ENCODE measurements around the gene C16orf96. TPM values are rescaled to one million over a fixed set of nuclear protein-coding genes. Genes with fewer than 3 reads are reported as not detected.

The C16orf96 gene
- total and polyA plus RNA-seq, 2 experiments from 2014 or later = 0.37 to 2.2 TPM

DNA sequence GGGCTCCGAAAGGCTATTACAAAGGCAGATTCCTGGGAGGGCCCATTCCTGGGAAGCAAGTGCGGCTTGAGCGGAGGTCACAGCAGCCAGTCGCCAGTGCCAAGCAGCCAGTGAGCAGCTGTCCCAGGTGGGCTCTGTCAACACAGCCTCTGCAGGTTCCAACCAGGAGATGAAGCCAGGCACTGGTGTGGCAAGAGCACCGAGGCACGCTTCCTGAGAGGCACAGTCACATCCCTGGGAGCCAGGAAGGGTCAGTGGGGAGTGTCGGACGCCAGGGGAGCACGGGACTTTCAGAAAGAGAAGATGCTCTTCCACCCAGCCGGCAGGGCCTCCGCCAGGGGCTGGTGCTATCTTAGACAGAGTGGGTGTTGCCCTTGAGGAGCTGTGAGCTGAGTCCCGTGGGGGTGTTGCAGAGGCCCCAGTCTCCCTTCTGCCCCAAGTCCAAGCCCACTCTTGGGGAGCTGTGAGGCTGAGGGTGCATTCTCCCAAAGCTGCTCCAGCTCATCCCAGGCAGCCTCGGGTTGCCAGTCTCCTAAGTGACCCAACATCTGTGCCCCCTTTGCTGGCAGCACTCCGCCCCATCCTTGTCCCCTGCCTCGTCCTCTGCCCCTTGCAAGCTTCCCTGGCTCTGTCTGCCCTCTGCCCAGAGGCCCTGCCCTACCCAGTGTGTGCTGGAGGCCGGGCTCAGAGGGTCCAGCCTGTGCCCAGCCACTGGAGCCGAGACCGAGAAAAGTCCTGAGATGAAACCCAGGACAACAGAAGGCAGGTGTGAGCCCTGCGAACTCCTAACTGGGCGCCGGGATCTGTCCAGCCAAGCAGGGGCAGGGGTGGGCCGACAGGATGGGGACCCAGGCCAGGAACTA, 51.9 kb downstream of the C16orf96 start (continued):
- TF ChIP-seq, protein P1, sequence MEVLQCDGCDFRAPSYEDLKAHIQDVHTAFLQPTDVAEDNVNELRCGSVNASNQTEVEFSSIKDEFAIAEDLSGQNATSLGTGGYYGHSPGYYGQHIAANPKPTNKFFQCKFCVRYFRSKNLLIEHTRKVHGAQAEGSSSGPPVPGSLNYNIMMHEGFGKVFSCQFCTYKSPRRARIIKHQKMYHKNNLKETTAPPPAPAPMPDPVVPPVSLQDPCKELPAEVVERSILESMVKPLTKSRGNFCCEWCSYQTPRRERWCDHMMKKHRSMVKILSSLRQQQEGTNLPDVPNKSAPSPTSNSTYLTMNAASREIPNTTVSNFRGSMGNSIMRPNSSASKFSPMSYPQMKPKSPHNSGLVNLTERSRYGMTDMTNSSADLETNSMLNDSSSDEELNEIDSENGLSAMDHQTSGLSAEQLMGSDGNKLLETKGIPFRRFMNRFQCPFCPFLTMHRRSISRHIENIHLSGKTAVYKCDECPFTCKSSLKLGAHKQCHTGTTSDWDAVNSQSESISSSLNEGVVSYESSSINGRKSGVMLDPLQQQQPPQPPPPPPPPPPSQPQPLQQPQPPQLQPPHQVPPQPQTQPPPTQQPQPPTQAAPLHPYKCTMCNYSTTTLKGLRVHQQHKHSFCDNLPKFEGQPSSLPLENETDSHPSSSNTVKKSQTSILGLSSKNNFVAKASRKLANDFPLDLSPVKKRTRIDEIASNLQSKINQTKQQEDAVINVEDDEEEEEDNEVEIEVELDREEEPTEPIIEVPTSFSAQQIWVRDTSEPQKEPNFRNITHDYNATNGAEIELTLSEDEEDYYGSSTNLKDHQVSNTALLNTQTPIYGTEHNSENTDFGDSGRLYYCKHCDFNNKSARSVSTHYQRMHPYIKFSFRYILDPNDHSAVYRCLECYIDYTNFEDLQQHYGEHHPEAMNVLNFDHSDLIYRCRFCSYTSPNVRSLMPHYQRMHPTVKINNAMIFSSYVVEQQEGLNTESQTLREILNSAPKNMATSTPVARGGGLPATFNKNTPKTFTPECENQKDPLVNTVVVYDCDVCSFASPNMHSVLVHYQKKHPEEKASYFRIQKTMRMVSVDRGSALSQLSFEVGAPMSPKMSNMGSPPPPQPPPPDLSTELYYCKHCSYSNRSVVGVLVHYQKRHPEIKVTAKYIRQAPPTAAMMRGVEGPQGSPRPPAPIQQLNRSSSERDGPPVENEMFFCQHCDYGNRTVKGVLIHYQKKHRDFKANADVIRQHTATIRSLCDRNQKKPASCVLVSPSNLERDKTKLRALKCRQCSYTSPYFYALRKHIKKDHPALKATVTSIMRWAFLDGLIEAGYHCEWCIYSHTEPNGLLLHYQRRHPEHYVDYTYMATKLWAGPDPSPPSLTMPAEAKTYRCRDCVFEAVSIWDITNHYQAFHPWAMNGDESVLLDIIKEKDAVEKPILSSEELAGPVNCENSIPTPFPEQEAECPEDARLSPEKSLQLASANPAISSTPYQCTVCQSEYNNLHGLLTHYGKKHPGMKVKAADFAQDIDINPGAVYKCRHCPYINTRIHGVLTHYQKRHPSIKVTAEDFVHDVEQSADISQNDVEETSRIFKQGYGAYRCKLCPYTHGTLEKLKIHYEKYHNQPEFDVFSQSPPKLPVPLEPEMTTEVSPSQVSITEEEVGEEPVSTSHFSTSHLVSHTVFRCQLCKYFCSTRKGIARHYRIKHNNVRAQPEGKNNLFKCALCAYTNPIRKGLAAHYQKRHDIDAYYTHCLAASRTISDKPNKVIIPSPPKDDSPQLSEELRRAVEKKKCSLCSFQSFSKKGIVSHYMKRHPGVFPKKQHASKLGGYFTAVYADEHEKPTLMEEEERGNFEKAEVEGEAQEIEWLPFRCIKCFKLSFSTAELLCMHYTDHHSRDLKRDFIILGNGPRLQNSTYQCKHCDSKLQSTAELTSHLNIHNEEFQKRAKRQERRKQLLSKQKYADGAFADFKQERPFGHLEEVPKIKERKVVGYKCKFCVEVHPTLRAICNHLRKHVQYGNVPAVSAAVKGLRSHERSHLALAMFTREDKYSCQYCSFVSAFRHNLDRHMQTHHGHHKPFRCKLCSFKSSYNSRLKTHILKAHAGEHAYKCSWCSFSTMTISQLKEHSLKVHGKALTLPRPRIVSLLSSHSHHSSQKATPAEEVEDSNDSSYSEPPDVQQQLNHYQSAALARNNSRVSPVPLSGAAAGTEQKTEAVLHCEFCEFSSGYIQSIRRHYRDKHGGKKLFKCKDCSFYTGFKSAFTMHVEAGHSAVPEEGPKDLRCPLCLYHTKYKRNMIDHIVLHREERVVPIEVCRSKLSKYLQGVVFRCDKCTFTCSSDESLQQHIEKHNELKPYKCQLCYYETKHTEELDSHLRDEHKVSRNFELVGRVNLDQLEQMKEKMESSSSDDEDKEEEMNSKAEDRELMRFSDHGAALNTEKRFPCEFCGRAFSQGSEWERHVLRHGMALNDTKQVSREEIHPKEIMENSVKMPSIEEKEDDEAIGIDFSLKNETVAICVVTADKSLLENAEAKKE (CRISPR knock-in tag; IDR thresholded peaks at IDR 0.05) = no peak
- TF ChIP-seq, protein P2, sequence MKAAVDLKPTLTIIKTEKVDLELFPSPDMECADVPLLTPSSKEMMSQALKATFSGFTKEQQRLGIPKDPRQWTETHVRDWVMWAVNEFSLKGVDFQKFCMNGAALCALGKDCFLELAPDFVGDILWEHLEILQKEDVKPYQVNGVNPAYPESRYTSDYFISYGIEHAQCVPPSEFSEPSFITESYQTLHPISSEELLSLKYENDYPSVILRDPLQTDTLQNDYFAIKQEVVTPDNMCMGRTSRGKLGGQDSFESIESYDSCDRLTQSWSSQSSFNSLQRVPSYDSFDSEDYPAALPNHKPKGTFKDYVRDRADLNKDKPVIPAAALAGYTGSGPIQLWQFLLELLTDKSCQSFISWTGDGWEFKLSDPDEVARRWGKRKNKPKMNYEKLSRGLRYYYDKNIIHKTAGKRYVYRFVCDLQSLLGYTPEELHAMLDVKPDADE (IDR thresholded peaks at IDR 0.05) = no peak

DNA sequence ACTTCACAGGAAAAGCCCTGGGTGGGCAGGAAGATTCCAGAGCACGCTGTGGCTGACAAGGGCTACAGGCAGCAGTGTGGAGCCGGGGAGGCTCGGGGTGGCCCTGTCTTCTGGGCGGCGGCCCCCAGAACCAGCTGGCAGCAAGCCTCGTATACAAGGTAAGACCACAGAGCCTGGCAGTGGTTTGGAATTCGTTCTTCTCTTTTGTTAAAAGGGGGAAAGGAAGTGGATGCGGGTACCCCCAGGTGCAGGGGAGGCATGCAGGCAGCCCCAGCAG, 52.5 kb downstream of the C16orf96 start:
- H3F3A ChIP-seq (replicated peaks; ENCODE audit: low read depth) = peaks cover 9% of the 10 kb centered on the region
- Mint-ChIP-seq H3K4me3 (no peak overlapping the region), H3K36me3 (ENCODE audit: low read depth) (peaks cover 12% of the 10 kb centered on the region), H3K27ac (no peak overlapping the region; the same call in 1 of the 2 replicates), H3K9me3 (no peaks in the 10 kb centered on the region), H3K27me3 (ENCODE audit: insufficient read depth, low read depth, poor library complexity) (peaks cover 20% of the 10 kb centered on the region), H3K4me1 (peaks cover 19% of the 10 kb centered on the region)
- no peaks in the 10 kb centered on the region for H3K36me3 ChIP-seq (ENCODE audit: insufficient read depth)
- no peaks in the 10 kb centered on the region for H3K9me2 ChIP-seq (ENCODE audit: insufficient read depth)
- H3K4me2 ChIP-seq = no peak overlapping the region
- DNase-seq (ENCODE audit: low spot score) (no peak), ATAC-seq (no peak)
- H3K79me2 ChIP-seq (replicated peaks; ENCODE audit: insufficient read depth) = peaks cover 37% of the 10 kb centered on the region
- no peak overlapping the region for H3K27ac ChIP-seq (ENCODE audit: low read depth)
- H3K4me3 ChIP-seq = no peak overlapping the region
- H4K20me1 ChIP-seq (replicated peaks; ENCODE audit: insufficient read depth) = peaks cover 7% of the 10 kb centered on the region
- no peaks in the 10 kb centered on the region for H3K27me3 ChIP-seq (ENCODE audit: insufficient read depth)
- H3K4me1 ChIP-seq (ENCODE audit: insufficient read depth) = peaks cover 22% of the 10 kb centered on the region
- H2AFZ ChIP-seq = no peak overlapping the region
- TF ChIP-seq ZNF331 (CRISPR knock-in tag; IDR thresholded peaks at IDR 0.05; ENCODE audit: low read depth) (no peak), NANOG (IDR thresholded peaks at IDR 0.05; ENCODE audit: borderline replicate concordance) (no peak), JUNB (IDR thresholded peaks at IDR 0.05; ENCODE audit: unreplicated experiment) (no peak), EZH2phosphoT487 (IDR thresholded peaks at IDR 0.05; ENCODE audit: unreplicated experiment) (no peak), POLR2AphosphoS5 (IDR thresholded peaks at IDR 0.05; ENCODE audit: low read depth) (no peak), EZH2 (IDR thresholded peaks at IDR 0.05; ENCODE audit: low read depth, unreplicated experiment) (no peak), STAT1 (IDR thresholded peaks at IDR 0.05; ENCODE audit: unreplicated experiment) (no peak)
- TF ChIP-seq, protein P3, sequence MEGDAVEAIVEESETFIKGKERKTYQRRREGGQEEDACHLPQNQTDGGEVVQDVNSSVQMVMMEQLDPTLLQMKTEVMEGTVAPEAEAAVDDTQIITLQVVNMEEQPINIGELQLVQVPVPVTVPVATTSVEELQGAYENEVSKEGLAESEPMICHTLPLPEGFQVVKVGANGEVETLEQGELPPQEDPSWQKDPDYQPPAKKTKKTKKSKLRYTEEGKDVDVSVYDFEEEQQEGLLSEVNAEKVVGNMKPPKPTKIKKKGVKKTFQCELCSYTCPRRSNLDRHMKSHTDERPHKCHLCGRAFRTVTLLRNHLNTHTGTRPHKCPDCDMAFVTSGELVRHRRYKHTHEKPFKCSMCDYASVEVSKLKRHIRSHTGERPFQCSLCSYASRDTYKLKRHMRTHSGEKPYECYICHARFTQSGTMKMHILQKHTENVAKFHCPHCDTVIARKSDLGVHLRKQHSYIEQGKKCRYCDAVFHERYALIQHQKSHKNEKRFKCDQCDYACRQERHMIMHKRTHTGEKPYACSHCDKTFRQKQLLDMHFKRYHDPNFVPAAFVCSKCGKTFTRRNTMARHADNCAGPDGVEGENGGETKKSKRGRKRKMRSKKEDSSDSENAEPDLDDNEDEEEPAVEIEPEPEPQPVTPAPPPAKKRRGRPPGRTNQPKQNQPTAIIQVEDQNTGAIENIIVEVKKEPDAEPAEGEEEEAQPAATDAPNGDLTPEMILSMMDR (conservative IDR thresholded peaks at IDR 0.05; ENCODE audit: low read depth in 2 of 2) = no peak
- TF ChIP-seq, protein P4, sequence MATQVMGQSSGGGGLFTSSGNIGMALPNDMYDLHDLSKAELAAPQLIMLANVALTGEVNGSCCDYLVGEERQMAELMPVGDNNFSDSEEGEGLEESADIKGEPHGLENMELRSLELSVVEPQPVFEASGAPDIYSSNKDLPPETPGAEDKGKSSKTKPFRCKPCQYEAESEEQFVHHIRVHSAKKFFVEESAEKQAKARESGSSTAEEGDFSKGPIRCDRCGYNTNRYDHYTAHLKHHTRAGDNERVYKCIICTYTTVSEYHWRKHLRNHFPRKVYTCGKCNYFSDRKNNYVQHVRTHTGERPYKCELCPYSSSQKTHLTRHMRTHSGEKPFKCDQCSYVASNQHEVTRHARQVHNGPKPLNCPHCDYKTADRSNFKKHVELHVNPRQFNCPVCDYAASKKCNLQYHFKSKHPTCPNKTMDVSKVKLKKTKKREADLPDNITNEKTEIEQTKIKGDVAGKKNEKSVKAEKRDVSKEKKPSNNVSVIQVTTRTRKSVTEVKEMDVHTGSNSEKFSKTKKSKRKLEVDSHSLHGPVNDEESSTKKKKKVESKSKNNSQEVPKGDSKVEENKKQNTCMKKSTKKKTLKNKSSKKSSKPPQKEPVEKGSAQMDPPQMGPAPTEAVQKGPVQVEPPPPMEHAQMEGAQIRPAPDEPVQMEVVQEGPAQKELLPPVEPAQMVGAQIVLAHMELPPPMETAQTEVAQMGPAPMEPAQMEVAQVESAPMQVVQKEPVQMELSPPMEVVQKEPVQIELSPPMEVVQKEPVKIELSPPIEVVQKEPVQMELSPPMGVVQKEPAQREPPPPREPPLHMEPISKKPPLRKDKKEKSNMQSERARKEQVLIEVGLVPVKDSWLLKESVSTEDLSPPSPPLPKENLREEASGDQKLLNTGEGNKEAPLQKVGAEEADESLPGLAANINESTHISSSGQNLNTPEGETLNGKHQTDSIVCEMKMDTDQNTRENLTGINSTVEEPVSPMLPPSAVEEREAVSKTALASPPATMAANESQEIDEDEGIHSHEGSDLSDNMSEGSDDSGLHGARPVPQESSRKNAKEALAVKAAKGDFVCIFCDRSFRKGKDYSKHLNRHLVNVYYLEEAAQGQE (IDR thresholded peaks at IDR 0.05; ENCODE audit: unreplicated experiment) = no peak

Measured in GM23338 (cell line).